Colon (tissue), 2 donors: Measurements from ENCODE around the gene SELENON.

Experiments
- FAIRE-seq: peaks from 2 replicates; lab custom pipeline; 2012; peaks lifted over from hg19 to GRCh38; lab: Jason Lieb, UNC
- donor health status: control.
- donor health status: control.

The SELENON gene

GRCh38 chr1:25770541-25771220 lies 29.3 kb upstream of the SELENON start:
- no peak for FAIRE-seq

GRCh38 chr1:25771221-25772114 lies 28.5 kb upstream of the SELENON start:
- FAIRE-seq = no peak

DNA sequence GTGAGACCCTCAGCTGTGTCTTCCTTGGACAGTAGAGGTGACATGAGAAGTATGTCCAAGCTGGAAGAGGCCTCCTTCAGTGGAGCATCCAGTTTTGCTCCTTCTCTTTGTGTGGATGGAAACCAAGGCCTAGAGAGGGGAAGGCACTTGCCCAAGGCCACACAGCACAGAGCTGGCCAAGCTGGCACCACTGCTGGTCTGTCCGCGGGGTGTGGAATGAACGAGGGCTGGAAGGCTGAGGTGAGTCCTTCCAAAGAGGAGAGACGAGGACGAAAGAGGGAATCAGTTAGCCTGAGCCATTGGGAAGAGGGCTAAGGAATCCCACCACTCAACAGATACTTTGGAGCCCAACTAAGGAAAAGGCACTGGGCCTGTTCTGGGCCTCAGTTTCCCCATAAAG lies 27.8 kb upstream of the SELENON start:
- FAIRE-seq = no peak

DNA sequence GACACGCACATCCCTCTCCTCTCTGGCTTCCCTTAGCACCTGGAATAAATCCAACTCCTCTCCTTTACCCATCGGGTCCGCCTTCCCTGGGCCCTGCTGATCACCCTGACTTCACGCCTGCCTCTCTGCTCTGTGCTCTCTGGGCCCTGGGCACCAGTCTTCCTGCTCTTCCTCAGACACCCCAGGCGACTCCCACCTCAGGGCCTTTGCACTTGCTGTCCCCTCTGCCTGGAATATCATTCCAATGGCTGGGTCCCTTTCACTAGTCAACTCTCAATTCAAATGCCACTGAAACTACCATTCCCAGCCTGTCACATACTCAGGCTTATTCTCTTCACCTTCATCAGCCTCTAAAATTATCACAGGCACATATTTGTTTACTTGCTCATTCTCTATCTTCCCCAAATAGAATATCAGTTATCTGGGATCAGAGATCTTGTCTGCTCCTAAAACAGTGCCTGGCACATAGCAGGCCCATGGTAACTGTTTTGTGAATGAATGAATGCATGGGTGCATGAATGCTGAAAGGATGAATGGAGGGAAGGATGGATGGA lies 27.2 kb upstream of the SELENON start:
- FAIRE-seq = no peak

DNA sequence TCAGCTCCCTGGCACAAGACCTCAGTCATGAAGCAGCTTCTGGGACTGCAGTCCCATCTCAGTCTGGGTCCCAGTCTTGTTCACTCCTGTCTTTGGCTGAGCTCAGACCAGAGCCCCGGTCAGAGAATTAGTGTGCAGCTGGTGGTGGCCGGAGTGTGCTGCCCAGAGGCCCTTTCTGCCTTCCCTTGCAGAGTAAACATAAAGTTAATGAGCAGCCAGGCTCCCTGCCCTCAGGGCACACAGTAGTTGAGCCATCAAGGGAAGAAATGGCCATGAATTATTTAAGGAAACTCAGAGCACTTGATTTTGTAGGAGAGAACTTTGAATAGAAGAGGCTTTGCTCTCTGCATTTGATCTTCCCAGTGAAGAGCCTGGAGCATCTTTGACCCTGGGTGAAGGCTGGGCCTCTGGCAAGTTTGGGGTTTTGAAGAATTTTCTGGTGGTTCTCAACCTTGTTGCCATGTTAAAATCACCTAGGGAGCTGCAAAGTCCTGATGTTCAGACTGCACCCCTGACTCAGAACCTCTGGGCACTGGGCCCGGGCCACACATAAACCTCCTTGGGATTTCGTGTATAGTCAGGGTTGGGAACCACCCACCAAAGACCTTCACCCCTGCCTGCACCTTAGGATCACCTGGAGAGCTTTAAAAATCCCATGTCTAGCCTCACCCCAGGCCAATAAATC lies 26.4 kb upstream of the SELENON start:
- FAIRE-seq = no peak

DNA sequence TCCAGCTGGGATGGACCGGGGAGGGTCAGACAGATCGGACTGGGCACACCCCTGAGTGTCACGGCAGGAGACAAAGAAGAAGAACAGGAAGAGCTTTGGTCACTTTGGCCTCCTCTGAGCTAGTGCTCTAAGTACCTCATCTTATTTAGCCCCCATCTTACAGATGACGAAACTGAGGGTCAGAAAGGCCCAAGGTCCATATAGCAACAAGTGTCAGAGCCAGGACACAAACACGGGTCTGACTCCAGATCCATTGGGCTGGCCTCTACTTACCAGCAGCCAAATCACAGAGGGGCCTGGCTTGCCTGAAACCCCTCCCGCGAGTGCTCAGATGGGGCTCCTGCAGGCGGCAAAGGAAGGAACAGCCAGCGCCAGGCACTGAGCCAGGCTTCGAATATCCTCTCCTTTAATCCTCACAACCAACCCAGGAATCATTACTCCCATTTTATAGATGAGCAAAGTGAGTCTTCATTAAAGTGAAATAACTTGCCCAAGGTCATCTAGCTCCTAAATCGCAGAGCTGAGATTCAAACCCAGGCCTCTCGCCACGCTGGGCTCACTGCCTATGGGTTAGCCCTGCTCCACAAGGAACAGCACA lies 25.7 kb upstream of the SELENON start:
- no peak for FAIRE-seq

- no peak for FAIRE-seq
Observed at GRCh38 chr1:25774921-25775771, 24.8 kb upstream of the SELENON start.

DNA sequence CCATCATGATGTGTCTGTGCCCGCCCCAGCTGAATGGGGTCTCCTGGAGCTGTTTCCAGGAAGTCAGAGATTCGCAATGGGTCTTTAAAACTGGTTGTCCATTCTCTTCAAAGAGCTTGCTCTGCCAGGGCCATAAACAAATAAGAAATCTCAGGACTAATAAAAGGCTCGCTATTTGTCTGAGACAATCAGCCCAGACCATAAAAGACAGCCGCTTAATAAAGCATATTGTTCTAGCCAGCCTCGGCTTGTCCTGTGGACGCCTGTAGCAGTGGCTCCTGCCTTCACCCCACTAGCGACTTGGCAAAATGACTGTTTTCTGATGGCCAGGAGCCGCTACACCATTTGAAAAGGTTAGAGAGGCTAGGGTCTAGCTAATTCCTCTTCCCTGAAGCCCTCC lies 20.6 kb upstream of the SELENON start:
- FAIRE-seq = no peak

DNA sequence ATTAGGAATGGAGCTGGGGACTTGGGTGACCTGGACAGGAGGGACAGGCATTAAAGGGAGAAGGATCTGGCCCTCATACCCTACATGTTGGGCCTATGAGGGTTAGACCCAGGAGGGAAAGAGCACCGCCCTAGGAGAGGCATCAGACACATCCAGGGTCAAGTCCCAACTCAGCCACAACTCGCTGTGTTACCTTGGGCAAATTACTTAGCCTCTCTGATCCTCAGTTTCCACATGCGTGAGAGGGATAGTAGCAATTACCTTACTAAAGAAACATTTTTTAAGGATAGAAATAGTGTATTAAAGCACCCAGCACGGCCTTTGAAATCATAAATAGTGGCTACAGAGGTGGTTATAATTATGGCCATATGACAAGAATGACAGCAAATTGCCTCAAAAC lies 20.1 kb upstream of the SELENON start:
- FAIRE-seq = no peak

DNA sequence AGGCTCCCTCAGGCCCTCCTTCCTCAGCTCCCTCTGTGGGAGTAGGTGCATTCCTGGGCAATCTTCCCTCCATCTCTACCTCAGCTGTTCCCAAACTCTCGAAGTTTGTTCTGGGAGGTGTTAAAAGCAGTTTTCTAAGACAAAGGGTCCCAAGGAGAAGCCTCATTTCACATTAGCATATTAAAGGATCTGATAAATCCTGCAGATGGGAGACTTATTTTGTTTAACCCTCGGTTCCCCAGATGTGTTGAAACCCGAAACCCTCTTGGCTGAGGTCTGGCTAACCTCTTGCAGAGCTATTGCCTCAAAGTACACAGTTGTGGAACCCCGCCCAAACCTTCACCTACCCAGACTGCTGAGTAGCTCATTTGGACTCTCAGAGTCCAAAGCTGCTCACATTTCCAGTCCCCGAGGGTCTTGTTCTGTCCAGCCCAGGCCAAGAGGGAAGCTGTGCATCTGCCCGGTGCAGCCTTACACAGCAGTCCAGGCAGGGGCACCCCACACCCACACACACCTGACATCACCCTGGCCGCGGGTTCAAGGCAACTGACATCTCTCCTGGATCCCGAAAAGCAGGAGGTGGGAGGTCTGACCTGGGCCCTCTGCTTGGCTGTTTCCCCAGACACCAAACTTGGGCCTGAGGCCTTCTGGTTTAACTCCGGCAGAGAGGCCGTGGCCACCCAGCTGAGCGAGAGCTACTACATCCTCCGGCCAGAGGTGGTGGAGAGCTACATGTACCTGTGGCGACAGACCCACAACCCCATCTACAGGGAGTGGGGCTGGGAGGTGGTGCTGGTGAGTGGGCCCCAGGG lies 19.5 kb upstream of the SELENON start:
- FAIRE-seq = no peak

- FAIRE-seq = no peak
Observed at GRCh38 chr1:25781130-25781433, 18.9 kb upstream of the SELENON start.

- no peak for FAIRE-seq
Observed at GRCh38 chr1:25782608-25783201, 17.3 kb upstream of the SELENON start.

DNA sequence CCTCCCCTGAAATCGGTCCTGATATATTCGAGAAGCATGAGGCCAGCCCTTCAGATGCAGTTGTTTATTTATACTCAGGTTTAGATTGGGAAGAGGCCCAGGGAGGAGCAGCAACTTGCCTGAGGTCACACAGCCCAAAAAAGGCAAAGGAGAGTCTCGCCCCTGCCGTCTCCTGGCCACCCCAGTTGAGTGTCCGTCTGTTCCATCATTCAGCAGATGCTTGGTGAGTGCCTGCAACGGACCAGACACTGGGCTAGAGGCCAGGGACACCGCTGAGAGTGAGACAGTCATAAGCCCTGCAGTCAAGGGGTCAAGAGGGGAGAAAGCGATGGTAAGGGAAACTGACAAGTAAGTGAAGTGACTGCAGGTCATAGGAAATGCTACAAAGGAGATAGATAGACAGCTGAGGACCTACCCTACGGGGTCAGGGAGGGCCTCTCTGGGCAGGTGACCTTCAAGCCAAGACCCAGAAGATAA lies 15.4 kb upstream of the SELENON start:
- FAIRE-seq = no peak

- no peak for FAIRE-seq
Observed at GRCh38 chr1:25785333-25786067, 14.5 kb upstream of the SELENON start.

DNA sequence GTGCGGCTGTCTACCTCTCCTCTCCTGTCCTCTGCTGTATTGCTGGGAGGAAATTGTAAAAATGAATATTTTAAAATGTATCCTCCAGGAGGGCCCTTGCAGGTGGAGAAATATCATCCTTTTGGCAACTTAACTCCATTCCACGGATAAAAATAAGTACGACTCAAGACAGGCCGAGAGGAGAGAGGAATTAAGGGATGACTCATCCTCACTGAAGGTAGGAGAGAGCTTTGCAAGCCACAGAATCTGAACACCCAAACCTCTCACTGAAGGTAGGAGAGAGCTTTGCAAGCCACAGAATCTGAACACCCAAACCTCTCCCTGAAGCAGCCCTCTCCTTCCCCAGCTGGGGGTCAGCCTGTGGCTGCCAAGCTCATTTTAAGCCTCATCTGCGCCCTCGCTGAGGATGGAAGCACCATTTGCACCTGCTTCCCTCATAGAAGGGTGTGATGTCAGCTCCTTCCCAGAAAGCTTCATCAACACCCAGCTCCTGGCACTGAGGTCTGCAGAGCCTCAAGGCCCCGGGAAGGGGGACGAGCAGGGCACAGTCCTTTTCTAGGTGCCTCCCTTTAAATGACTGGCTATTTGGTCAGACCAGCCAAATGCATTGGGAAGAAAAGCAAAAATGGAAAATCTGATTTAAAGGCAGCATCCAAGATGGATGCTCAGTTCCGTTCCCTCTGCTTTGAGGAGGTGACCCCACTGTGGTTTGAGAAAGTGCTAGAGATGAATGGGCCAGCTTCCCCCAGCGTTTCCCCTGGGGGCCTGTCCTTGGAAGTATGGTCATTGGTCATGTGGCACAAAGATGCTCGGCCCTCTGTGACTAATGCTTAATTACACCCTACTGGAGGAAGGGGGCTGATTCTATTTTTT lies 12.9 kb upstream of the SELENON start:
- FAIRE-seq = no peak

GRCh38 chr1:25787760-25788166 lies 12.2 kb upstream of the SELENON start:
- FAIRE-seq = no peak

DNA sequence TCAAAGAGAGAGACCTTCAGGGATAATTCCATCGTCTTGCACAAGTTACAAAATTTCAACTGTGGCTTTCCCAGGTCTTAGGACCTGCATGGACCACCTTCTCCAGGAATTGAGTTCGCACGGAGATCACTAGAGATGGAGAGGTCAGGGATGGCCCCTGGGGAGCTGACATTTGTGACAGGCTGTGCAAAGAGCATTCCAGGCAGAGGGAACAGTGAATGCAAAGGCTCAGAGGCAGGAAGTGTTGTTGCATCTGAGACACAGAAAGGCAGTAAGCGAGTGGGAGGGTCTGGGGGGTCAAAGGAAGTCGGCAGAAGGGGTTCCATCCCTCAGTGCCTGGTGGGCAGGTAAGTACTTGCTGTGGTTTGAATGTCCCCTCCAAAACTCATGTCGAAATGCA lies 9.5 kb upstream of the SELENON start:
- FAIRE-seq = no peak

GRCh38 chr1:25792115-25792514 lies 7.9 kb upstream of the SELENON start:
- FAIRE-seq = no peak
